HEK293 (cell line): ENCODE measurements around the gene TPI1.

Experiments
- IKZF3 ChIP-seq: fragments of 450-650 bp; IDR thresholded peaks from 2 replicates; pipeline ENCODE4 v1.5.0; 2018; ENCODE audit warnings: missing biosample characterization, mild to moderate bottlenecking, missing genetic modification characterization, moderate library complexity
- RBAK ChIP-seq: fragments of 450-650 bp; formaldehyde crosslinking; IDR thresholded peaks from 2 replicates; pipeline ENCODE4 v1.5.1; 2016; ENCODE audit warnings: missing biosample characterization, missing genetic modification characterization
- SETDB1 ChIP-seq: IDR thresholded peaks from one replicate; pipeline ENCODE4 v1.6.1; 2017; ENCODE audit warnings: mild to moderate bottlenecking, low read length, moderate library complexity, mixed read lengths; ENCODE audit not compliant: insufficient read length
- SP2 ChIP-seq: fragments of 450-650 bp; formaldehyde crosslinking; IDR thresholded peaks from 2 replicates; pipeline ENCODE4 v1.5.1; 2016; ENCODE audit warnings: missing biosample characterization, missing genetic modification characterization
- TSHZ1 ChIP-seq: fragments of 450-650 bp; formaldehyde crosslinking; IDR thresholded peaks from 2 replicates; pipeline ENCODE4 v1.5.1; 2016; ENCODE audit warnings: missing biosample characterization, missing genetic modification characterization, borderline replicate concordance
- ZEB2 ChIP-seq: fragments of 450-650 bp; formaldehyde crosslinking; IDR thresholded peaks from 2 replicates; pipeline ENCODE4 v1.5.1; 2016; ENCODE audit warnings: missing biosample characterization, missing genetic modification characterization
- ZFP37 ChIP-seq: fragments of 450-650 bp; formaldehyde crosslinking; IDR thresholded peaks from 2 replicates; pipeline ENCODE4 v1.5.1; 2016; ENCODE audit warnings: missing biosample characterization, missing genetic modification characterization
- ZNF169 ChIP-seq: fragments of 450-650 bp; formaldehyde crosslinking; IDR thresholded peaks from 2 replicates; pipeline ENCODE4 v1.5.1; 2016; ENCODE audit warnings: missing biosample characterization, missing genetic modification characterization
- ZNF175 ChIP-seq: fragments of 450-650 bp; formaldehyde crosslinking; IDR thresholded peaks from 2 replicates; pipeline ENCODE4 v1.5.1; 2016; ENCODE audit warnings: missing biosample characterization, missing genetic modification characterization
- ZNF2 ChIP-seq: fragments of 450-650 bp; formaldehyde crosslinking; IDR thresholded peaks from 2 replicates; pipeline ENCODE4 v1.5.1; 2016; ENCODE audit warnings: missing biosample characterization, missing genetic modification characterization
- ZNF239 ChIP-seq: fragments of 450-650 bp; formaldehyde crosslinking; IDR thresholded peaks from 2 replicates; pipeline ENCODE4 v1.5.1; 2016; ENCODE audit warnings: missing biosample characterization, missing genetic modification characterization
- ZNF426 ChIP-seq: fragments of 450-650 bp; formaldehyde crosslinking; IDR thresholded peaks from 2 replicates; pipeline ENCODE4 v1.5.1; 2017; ENCODE audit warnings: missing biosample characterization, missing genetic modification characterization, mild to moderate bottlenecking, inconsistent platforms, moderate library complexity
- ZNF530 ChIP-seq: fragments of 450-650 bp; formaldehyde crosslinking; IDR thresholded peaks from 2 replicates; pipeline ENCODE4 v1.5.1; 2016; ENCODE audit warnings: low read depth, missing biosample characterization, missing genetic modification characterization
- ZNF558 ChIP-seq: fragments of 450-650 bp; formaldehyde crosslinking; IDR thresholded peaks from 2 replicates; pipeline ENCODE4 v1.5.1; 2016; ENCODE audit warnings: missing biosample characterization, missing genetic modification characterization
- ZNF561 ChIP-seq: fragments of 450-650 bp; IDR thresholded peaks from 2 replicates; pipeline ENCODE4 v1.5.1; 2018; ENCODE audit warnings: missing biosample characterization, missing genetic modification characterization, borderline replicate concordance
- ZNF571 ChIP-seq: fragments of 450-650 bp; formaldehyde crosslinking; IDR thresholded peaks from 2 replicates; pipeline ENCODE4 v1.5.0; 2017; ENCODE audit warnings: missing biosample characterization, missing genetic modification characterization
- ZNF600 ChIP-seq: fragments of 450-650 bp; formaldehyde crosslinking; IDR thresholded peaks from 2 replicates; pipeline ENCODE4 v1.5.1; 2016; ENCODE audit warnings: missing biosample characterization, missing genetic modification characterization
- TF ChIP-seq, protein P1 (sequence below): fragments of 450-650 bp; formaldehyde crosslinking; IDR thresholded peaks from 2 replicates; pipeline ENCODE4 v1.5.1; 2017; ENCODE audit warnings: missing biosample characterization, missing genetic modification characterization
- TF ChIP-seq, protein P2 (sequence below): fragments of 450-650 bp; formaldehyde crosslinking; IDR thresholded peaks from 2 replicates; pipeline ENCODE4 v1.5.1; 2016; ENCODE audit warnings: missing biosample characterization, missing genetic modification characterization
- TF ChIP-seq, protein P3 (sequence below): fragments of 450-650 bp; formaldehyde crosslinking; IDR thresholded peaks from 2 replicates; pipeline ENCODE4 v1.5.1; 2016; ENCODE audit warnings: missing biosample characterization, missing genetic modification characterization
- TF ChIP-seq, protein P4 (sequence below): fragments of 450-650 bp; formaldehyde crosslinking; IDR thresholded peaks from 2 replicates; pipeline ENCODE4 v1.5.1; 2016; ENCODE audit warnings: missing biosample characterization, missing genetic modification characterization
- TF ChIP-seq, protein P5 (sequence below): fragments of 450-650 bp; formaldehyde crosslinking; IDR thresholded peaks from 2 replicates; pipeline ENCODE4 v1.5.1; 2016; ENCODE audit warnings: missing biosample characterization, missing genetic modification characterization
- TF ChIP-seq, protein P6 (sequence below): fragments of 450-650 bp; formaldehyde crosslinking; IDR thresholded peaks from 2 replicates; pipeline ENCODE4 v1.5.1; 2016; ENCODE audit warnings: missing biosample characterization, missing genetic modification characterization

Gene TPI1

DNA sequence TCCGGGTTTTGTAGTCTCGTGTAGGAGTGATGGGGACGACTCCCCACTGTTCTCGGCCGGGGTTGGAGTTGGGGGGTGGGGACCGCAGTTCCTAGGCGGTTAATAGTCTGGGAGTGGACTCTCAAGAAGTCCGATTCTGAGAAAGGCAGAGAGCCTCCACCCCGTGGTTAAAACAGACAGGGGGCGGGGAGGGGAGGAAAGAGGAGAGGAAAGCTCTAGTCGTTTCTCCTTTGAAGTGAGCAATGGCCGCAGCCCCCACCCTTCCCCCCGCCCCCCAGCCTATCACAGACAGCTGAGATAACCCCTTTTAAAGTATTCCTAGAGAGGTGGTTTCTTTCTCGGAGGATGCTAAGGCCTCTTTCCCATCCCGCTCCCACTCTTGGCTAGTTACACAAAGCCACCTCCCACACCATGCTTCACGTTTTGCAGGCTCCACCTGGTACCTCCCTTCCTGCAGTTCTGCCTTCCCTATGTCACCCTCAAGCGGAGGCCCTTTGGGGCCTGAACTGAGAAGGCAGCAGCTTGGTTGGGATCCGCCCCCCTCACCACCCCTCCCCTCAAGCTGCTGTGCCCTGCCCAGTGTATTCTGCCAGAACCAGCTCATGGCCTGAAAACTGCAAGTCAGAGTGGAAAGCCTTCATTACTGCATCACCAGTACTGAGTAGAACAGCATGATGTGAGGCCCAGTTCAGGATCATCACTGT is 14.5 kb upstream of the TPI1 start (continued):
- no peak for TF ChIP-seq ZNF561 (tag by site-specific recombination)
- no peak; the same call in 1 of the 2 replicates for TF ChIP-seq ZNF600 (tag by site-specific recombination)
- TF ChIP-seq TSHZ1 (tag by site-specific recombination): no peak
- TF ChIP-seq, protein P1, sequence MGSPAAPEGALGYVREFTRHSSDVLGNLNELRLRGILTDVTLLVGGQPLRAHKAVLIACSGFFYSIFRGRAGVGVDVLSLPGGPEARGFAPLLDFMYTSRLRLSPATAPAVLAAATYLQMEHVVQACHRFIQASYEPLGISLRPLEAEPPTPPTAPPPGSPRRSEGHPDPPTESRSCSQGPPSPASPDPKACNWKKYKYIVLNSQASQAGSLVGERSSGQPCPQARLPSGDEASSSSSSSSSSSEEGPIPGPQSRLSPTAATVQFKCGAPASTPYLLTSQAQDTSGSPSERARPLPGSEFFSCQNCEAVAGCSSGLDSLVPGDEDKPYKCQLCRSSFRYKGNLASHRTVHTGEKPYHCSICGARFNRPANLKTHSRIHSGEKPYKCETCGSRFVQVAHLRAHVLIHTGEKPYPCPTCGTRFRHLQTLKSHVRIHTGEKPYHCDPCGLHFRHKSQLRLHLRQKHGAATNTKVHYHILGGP: peak; percentile 59; the same call in 1 of the 2 replicates
- TF ChIP-seq, protein P2, sequence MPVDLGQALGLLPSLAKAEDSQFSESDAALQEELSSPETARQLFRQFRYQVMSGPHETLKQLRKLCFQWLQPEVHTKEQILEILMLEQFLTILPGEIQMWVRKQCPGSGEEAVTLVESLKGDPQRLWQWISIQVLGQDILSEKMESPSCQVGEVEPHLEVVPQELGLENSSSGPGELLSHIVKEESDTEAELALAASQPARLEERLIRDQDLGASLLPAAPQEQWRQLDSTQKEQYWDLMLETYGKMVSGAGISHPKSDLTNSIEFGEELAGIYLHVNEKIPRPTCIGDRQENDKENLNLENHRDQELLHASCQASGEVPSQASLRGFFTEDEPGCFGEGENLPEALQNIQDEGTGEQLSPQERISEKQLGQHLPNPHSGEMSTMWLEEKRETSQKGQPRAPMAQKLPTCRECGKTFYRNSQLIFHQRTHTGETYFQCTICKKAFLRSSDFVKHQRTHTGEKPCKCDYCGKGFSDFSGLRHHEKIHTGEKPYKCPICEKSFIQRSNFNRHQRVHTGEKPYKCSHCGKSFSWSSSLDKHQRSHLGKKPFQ (tag by site-specific recombination): no peak
- TF ChIP-seq ZFP37 (tag by site-specific recombination): no peak
- no peak; the same call in 1 of the 2 replicates for TF ChIP-seq ZNF558 (tag by site-specific recombination)
- no peak for TF ChIP-seq ZNF426 (tag by site-specific recombination)
- TF ChIP-seq ZNF239 (tag by site-specific recombination): no peak
- TF ChIP-seq SP2 (tag by site-specific recombination): peak; percentile 86
- TF ChIP-seq, protein P3, sequence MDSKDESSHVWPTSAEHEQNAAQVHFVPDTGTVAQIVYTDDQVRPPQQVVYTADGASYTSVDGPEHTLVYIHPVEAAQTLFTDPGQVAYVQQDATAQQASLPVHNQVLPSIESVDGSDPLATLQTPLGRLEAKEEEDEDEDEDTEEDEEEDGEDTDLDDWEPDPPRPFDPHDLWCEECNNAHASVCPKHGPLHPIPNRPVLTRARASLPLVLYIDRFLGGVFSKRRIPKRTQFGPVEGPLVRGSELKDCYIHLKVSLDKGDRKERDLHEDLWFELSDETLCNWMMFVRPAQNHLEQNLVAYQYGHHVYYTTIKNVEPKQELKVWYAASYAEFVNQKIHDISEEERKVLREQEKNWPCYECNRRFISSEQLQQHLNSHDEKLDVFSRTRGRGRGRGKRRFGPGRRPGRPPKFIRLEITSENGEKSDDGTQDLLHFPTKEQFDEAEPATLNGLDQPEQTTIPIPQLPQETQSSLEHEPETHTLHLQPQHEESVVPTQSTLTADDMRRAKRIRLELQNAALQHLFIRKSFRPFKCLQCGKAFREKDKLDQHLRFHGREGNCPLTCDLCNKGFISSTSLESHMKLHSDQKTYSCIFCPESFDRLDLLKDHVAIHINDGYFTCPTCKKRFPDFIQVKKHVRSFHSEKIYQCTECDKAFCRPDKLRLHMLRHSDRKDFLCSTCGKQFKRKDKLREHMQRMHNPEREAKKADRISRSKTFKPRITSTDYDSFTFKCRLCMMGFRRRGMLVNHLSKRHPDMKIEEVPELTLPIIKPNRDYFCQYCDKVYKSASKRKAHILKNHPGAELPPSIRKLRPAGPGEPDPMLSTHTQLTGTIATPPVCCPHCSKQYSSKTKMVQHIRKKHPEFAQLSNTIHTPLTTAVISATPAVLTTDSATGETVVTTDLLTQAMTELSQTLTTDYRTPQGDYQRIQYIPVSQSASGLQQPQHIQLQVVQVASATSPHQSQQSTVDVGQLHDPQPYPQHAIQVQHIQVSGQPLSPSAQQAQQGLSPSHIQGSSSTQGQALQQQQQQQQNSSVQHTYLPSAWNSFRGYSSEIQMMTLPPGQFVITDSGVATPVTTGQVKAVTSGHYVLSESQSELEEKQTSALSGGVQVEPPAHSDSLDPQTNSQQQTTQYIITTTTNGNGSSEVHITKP (tag by site-specific recombination): peak; percentile 76
- TF ChIP-seq, protein P4, sequence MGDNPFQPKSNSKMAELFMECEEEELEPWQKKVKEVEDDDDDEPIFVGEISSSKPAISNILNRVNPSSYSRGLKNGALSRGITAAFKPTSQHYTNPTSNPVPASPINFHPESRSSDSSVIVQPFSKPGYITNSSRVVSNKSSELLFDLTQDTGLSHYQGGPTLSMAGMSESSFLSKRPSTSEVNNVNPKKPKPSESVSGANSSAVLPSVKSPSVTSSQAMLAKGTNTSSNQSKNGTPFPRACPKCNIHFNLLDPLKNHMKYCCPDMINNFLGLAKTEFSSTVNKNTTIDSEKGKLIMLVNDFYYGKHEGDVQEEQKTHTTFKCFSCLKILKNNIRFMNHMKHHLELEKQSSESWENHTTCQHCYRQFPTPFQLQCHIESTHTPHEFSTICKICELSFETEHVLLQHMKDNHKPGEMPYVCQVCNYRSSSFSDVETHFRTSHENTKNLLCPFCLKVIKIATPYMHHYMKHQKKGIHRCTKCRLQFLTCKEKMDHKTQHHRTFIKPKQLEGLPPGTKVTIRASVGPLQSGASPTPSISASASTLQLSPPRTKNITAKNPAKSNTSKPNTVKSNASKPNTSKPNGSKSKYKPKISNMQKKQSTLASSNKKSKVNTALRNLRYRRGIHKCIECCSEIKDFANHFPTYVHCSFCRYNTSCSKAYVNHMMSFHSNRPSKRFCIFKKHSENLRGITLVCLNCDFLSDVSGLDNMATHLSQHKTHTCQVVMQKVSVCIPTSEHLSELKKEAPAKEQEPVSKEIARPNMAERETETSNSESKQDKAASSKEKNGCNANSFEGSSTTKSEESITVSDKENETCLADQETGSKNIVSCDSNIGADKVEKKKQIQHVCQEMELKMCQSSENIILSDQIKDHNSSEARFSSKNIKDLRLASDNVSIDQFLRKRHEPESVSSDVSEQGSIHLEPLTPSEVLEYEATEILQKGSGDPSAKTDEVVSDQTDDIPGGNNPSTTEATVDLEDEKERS (tag by site-specific recombination): no peak
- TF ChIP-seq, protein P5, sequence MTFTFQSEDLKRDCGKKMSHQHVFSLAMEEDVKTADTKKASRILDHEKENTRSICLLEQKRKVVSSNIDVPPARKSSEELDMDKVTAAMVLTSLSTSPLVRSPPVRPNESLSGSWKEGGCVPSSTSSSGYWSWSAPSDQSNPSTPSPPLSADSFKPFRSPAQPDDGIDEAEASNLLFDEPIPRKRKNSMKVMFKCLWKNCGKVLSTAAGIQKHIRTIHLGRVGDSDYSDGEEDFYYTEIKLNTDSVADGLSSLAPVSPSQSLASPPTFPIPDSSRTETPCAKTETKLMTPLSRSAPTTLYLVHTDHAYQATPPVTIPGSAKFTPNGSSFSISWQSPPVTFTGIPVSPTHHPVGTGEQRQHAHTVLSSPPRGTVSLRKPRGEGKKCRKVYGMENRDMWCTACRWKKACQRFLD (tag by site-specific recombination): no peak
- no peak for TF ChIP-seq ZNF175 (tag by site-specific recombination)
- no peak for TF ChIP-seq ZNF169 (tag by site-specific recombination)
- no peak for TF ChIP-seq ZEB2 (tag by site-specific recombination)
- no peak for TF ChIP-seq ZNF530 (tag by site-specific recombination)
- TF ChIP-seq ZNF2 (tag by site-specific recombination): no peak
- TF ChIP-seq, protein P6, sequence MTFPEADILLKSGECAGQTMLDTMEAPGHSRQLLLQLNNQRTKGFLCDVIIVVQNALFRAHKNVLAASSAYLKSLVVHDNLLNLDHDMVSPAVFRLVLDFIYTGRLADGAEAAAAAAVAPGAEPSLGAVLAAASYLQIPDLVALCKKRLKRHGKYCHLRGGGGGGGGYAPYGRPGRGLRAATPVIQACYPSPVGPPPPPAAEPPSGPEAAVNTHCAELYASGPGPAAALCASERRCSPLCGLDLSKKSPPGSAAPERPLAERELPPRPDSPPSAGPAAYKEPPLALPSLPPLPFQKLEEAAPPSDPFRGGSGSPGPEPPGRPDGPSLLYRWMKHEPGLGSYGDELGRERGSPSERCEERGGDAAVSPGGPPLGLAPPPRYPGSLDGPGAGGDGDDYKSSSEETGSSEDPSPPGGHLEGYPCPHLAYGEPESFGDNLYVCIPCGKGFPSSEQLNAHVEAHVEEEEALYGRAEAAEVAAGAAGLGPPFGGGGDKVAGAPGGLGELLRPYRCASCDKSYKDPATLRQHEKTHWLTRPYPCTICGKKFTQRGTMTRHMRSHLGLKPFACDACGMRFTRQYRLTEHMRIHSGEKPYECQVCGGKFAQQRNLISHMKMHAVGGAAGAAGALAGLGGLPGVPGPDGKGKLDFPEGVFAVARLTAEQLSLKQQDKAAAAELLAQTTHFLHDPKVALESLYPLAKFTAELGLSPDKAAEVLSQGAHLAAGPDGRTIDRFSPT (tag by site-specific recombination): no peak
- no peak for TF ChIP-seq ZNF571 (tag by site-specific recombination)
- TF ChIP-seq RBAK (tag by site-specific recombination): no peak
- no peak for TF ChIP-seq IKZF3 (tag by site-specific recombination)
- TF ChIP-seq SETDB1: no peak
